Activated T-cell treated with anti-CD3 and anti-CD28 coated beads, Interleukin-2, amount 50 U/mL, for 4 hours (primary cell): Measurements from ENCODE around the gene TRABD2A. TPM values are rescaled to one million over a fixed set of nuclear protein-coding genes. Genes with fewer than 3 reads are reported as not detected.

Source experiments
- ATAC-seq, 2 donors: fragments of 200-7000 bp; cut with Tn5 transposase; one replicate each; pipeline ENCODE4 v1.10.0; 2021
- DNase-seq: peaks from one replicate; pipeline ENCODE4 v3.0.0-alpha.2; 2020
- H3K27me3 Mint-ChIP-seq: one replicate; pipeline ENCODE4 v1.8.0; 2021; ENCODE audit warnings: low read depth, mixed read lengths
- H3K36me3 Mint-ChIP-seq: one replicate; pipeline ENCODE4 v1.8.0; 2022; ENCODE audit warnings: mixed read lengths; ENCODE audit not compliant: insufficient read depth
- H3K4me1 Mint-ChIP-seq: one replicate; pipeline ENCODE4 v1.8.0; 2021; ENCODE audit warnings: low read depth, mixed read lengths
- H3K4me3 Mint-ChIP-seq: one replicate; pipeline ENCODE4 v1.8.0; 2021; ENCODE audit warnings: mild to moderate bottlenecking, moderate library complexity, mixed read lengths
- H3K9me3 Mint-ChIP-seq: one replicate; pipeline ENCODE4 v1.8.0; 2021; ENCODE audit warnings: mixed read lengths
- total RNA-seq, 3 donors: library from RNA; stranded (reverse); gene quantifications; one replicate each; pipeline ENCODE4 v1.2.1, GENCODE V29; 2021

TRABD2A gene
- total RNA-seq, 3 donors from 2014 or later, result 21.2 to 29.4 (median 22.2) TPM

DNA sequence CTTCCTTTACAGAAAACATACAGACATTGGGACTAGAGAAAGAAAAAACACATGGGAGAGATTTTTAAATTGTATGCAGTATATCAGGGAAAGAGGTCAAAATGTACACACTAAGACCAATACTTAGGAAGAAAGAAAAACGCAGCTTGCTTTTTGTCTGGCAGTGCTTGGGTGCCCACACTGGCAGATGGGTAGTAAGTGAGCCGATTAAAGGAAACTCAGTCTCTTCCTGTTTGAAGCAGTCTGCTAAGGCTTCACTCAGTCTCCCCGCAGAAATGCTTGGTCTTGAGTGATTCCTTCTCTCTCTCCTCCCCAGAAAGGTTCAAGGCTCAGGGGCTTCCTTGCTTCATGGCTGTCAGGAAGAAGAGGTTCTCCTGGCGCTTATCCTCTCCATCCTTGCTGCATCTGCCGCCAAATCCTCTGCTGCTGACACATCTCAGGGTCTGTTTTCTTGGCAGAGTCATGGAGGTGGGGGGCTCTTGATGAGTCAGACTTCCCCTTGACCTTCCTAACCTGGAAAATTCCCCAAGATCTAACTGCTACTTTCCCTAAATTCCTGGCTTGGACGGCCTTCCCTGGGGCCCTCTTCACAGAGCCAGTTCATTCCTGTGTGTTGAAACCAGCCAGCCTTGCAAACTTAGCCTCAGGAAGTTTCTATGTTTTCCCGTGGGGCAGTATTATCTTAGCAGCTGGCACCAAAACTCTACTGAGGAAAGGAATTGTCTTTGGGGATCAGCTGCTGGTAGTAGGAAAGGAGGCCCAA lies 14.1 kb upstream of the TRABD2A start:
- no peaks in the 10 kb centered on the region for H3K27me3 Mint-ChIP-seq
- H3K4me1 Mint-ChIP-seq, result peaks cover 61% of the 10 kb centered on the region

DNA sequence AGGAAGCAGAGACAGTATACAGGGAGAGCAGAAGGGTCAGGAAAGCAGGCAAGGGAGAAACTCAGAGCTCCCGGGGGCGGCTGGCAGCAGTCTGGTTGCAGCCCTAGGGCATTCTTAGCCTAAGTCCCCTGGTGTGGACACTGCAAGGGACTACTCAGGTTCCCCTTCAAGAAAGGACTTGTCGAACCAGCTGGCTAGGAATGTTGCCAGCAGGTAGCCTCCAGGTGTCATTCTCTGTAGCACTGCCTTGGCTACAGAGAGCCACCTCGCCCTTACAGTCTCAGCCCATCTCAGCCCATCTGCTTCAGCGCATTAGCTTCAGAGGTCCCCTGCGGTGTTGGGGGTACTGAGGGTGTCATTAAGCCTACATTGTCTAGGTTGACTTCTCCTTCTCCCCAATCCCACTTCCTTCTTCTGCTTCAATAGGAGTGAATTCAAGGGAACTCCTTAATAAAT lies 13.3 kb upstream of the TRABD2A start:
- ATAC-seq (no peak), DNase-seq (no peak)
- Mint-ChIP-seq H3K36me3 (no peaks in the 10 kb centered on the region), H3K4me3 (peak overlapping the region; percentile 49), H3K27me3 (no peaks in the 10 kb centered on the region), H3K9me3 (no peaks in the 10 kb centered on the region), H3K4me1 (peaks cover 59% of the 10 kb centered on the region)

More for the DNA sequence above, 14.1 kb upstream of the TRABD2A start:
- H3K9me3 Mint-ChIP-seq, result no peaks in the 10 kb centered on the region
- peak overlapping the region; percentile 49 for H3K4me3 Mint-ChIP-seq
- ATAC-seq (peak; percentile 42 to 60), DNase-seq (no peak)
- H3K36me3 Mint-ChIP-seq, result no peaks in the 10 kb centered on the region

DNA sequence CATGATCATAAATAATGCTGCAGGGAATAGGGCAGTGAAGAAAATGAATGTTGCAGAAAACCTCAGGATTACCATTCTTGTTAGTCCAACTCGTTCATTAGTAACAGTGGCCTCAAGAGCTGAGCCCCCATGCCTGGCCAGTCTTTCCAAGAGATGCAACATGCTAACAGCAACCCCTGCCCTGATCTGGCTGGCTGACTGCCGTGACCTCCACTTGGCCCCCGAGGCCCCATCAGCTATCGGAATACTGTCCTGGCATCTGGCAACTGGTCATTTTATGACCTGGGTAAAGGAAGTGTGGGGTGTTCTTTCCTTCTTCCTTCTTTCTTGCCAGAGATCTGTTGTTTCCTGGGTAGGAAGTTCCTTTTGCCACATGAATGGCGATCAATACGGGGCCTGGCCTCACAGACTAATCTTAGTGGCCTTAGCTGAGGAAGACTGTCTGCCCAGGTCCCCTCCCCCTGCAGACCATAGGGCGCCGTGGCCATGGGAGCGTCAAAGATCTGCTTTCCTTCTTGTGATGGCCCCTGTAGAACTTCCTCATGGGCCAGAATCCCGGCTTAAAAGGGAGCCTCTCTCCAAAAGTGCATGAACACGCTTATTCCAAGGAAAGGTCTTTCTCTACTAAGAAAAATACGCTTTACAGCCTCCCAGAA lies 10.6 kb upstream of the TRABD2A start:
- no peaks in the 10 kb centered on the region for H3K36me3 Mint-ChIP-seq
- ATAC-seq, result no peak

DNA sequence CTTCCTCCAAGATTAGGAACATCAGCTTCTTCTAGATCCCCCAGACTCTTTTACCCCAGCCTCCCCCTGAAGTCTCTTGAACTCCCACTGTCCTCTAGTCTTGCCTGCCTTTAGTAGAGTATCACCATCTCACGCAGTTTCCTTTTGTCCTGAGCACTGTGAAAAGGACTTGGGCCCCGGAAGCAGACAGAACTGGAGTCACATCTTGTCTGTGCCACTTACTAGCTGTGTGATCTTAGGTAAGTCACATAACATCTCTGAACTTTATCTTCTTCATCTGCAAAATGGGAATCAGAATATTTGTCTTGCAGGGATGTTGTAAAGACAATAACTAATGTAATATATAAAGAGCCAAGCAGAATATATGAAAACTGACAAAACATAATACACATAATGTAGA lies 8.4 kb upstream of the TRABD2A start:
- no peaks in the 10 kb centered on the region for H3K27me3 Mint-ChIP-seq
- H3K36me3 Mint-ChIP-seq, result no peaks in the 10 kb centered on the region
- peak; percentile 11 to 12 for ATAC-seq
- peak overlapping the region; percentile 71 for H3K4me3 Mint-ChIP-seq
- H3K9me3 Mint-ChIP-seq, result no peaks in the 10 kb centered on the region
- peaks cover 45% of the 10 kb centered on the region for H3K4me1 Mint-ChIP-seq
- DNase-seq, result no peak

More for the DNA sequence above, 10.6 kb upstream of the TRABD2A start:
- Mint-ChIP-seq H3K4me1 (peaks cover 59% of the 10 kb centered on the region), H3K4me3 (no peak overlapping the region), H3K9me3 (no peaks in the 10 kb centered on the region), H3K27me3 (no peaks in the 10 kb centered on the region)
- DNase-seq, result no peak

DNA sequence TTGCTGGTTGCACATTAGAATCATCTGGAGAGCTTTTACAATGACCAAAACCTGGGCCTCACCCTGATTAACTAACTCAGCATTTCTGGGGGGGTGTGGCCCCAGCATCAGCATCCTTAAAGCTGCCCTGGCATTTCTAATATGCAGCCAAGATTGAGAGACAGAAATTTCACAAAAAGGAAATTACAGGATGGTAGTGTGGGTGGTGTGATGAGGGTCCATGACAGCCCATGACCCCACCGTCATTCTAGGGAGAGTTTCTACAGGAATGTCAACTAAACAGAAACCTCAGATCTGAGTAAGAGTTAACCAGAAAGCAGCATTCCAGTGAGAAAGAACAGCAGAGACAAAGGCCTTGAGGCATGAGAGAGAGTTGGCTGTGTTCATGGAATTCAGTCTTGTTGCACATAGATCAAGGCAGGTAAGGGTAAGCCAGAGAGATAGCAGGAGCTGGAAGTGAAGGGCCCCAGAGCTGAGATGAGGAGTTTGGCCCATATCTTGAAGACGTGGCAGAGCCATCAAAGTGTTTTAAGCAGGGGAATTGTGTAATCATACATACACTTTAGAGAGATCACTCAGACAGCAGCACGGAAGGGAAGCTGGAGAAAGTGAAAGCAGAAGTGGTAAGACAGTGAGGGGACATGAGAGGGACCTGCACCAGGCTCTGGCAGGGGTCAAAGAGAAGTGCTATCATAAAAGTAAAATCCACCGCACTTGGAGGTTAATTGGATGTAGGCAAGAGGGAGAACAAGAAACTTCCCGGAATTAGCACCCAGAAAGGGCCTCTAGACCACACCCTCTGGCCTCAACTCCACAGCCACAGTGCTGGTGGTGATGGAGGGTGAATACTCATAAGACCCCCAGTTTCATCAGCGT lies 7.8 kb upstream of the TRABD2A start:
- peak; percentile 42 for DNase-seq
- H3K36me3 Mint-ChIP-seq, result no peaks in the 10 kb centered on the region
- H3K4me3 Mint-ChIP-seq, result peak overlapping the region; percentile 71
- peaks cover 44% of the 10 kb centered on the region for H3K4me1 Mint-ChIP-seq
- H3K27me3 Mint-ChIP-seq, result no peaks in the 10 kb centered on the region
- H3K9me3 Mint-ChIP-seq, result no peaks in the 10 kb centered on the region
- peak; percentile 91 for ATAC-seq

DNA sequence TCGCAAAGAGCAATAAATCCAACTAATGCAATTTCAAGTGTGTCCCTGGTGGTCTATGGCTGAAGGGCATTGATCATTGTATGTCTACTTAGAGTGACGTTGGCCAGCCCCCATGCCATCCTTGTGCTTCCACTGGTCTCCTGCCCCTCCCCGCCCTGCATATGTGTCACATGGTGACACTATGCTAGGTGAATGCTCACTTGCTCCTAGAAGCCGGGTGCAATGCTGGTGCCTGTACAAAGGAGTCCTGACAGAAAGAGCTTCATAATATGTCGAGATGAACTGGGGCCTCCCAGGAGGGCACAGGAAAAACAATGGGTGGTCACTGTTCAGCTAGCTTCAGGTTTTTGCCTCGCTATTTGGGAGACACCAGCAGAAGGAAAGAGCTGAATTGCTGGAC lies 5.9 kb upstream of the TRABD2A start:
- Mint-ChIP-seq H3K4me1 (peaks cover 55% of the 10 kb centered on the region), H3K27me3 (no peaks in the 10 kb centered on the region), H3K36me3 (no peaks in the 10 kb centered on the region), H3K4me3 (peak overlapping the region; percentile 37), H3K9me3 (no peaks in the 10 kb centered on the region)
- DNase-seq (no peak), ATAC-seq (no peak)

DNA sequence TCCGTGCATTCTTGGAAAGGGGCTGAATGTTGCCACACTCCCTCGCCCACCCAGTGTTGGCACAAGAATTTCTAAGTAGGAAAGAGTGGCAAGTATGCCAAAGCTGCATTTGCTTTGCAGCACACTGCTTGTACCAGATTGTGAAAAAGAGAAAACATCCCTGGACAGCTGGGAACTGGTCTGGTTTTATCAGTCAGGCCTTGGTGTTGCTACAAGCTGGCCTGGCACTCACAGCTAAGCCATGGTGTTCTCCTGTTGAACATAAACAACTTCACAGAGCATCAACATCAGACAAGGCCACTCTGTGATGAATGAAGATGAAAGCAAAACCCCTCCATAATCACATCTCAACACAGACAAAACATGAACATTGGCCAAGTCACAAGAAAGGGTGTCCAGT lies 4.2 kb upstream of the TRABD2A start:
- Mint-ChIP-seq H3K36me3 (no peaks in the 10 kb centered on the region), H3K4me3 (no peak overlapping the region), H3K9me3 (no peaks in the 10 kb centered on the region), H3K4me1 (peaks cover 53% of the 10 kb centered on the region), H3K27me3 (no peaks in the 10 kb centered on the region)
- no peak for DNase-seq
- ATAC-seq, result no peak

DNA sequence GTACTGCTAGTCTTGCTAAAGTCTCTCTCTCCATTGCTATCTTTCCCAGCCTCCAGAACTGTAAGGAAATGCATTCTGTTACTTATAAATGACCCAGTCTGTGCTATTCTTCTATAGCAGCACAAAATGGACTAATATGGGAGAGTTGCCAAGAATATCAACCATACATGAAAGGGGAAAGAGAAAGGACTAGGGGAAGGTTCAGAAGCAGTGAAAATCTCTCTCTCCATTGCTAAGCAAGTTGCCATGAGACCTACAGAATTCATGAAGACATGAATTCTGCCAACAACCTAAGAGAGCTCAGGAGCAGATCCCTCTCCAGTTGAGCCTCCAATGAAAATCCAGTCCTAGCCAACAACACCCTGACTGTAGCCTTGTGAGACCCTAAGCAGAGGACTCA lies 3.6 kb upstream of the TRABD2A start:
- no peaks in the 10 kb centered on the region for H3K36me3 Mint-ChIP-seq
- no peaks in the 10 kb centered on the region for H3K27me3 Mint-ChIP-seq
- DNase-seq (no peak), ATAC-seq (no peak)
- no peak overlapping the region for H3K4me3 Mint-ChIP-seq
- no peaks in the 10 kb centered on the region for H3K9me3 Mint-ChIP-seq
- peaks cover 49% of the 10 kb centered on the region for H3K4me1 Mint-ChIP-seq

DNA sequence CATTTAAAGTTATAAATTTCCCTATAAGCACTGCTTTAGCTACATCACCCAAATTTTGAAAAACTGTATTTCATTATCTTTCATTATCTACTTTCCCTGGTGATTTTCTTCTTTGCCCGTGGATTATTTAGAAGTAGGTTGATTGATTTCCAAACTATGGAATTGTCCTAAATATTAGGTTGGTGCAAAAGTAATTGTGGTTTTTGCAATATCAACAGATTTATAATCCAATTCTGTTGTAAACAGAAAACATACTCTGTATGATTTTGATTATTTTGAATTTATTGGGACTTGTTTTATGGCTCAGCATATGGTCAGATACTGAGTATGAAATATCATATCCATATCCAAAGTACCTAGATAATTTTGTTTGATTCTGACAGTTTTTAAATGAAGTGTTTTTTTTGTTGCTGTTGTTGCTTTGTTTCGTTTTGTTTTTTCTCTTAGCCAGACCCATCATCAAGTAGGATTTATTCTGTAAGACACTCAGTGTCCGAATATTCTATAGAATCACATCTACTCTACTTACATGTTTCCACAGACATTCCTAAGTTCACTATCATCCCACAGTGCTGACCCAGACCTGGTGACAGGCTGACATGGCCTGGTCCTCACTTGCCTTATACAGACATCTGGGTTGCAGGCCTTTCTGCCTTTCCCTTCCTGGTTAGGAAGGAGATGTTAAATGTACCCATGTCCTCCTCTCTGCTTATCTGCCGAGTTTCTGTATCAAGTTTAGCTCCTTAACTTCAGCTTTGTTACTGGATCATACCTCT lies 2.1 kb upstream of the TRABD2A start:
- H3K4me1 Mint-ChIP-seq, result peaks cover 44% of the 10 kb centered on the region
- H3K4me3 Mint-ChIP-seq, result peak overlapping the region; percentile 90
- H3K36me3 Mint-ChIP-seq, result no peaks in the 10 kb centered on the region
- ATAC-seq (no peak), DNase-seq (no peak)
- no peaks in the 10 kb centered on the region for H3K9me3 Mint-ChIP-seq
- H3K27me3 Mint-ChIP-seq, result no peaks in the 10 kb centered on the region

DNA sequence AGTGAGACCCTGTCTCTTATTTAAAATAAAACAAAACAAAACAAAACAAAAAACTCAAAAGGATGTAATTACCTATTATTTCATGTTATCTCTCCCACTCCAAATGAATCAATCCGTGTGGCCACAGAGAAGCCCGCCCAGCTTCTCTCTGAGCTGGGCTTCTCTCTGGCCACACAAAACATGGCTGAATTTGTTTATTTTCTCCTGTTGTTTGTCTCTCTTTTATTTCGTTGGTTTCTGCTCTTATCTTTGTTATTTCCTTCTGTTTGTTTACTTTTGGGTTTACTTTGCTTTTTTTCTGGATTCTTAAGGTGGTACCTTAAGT lies 1.5 kb upstream of the TRABD2A start:
- Mint-ChIP-seq H3K36me3 (no peaks in the 10 kb centered on the region), H3K4me3 (peak overlapping the region; percentile 90), H3K9me3 (no peaks in the 10 kb centered on the region), H3K4me1 (peaks cover 48% of the 10 kb centered on the region), H3K27me3 (no peaks in the 10 kb centered on the region)
- ATAC-seq, result no peak
- no peak for DNase-seq

DNA sequence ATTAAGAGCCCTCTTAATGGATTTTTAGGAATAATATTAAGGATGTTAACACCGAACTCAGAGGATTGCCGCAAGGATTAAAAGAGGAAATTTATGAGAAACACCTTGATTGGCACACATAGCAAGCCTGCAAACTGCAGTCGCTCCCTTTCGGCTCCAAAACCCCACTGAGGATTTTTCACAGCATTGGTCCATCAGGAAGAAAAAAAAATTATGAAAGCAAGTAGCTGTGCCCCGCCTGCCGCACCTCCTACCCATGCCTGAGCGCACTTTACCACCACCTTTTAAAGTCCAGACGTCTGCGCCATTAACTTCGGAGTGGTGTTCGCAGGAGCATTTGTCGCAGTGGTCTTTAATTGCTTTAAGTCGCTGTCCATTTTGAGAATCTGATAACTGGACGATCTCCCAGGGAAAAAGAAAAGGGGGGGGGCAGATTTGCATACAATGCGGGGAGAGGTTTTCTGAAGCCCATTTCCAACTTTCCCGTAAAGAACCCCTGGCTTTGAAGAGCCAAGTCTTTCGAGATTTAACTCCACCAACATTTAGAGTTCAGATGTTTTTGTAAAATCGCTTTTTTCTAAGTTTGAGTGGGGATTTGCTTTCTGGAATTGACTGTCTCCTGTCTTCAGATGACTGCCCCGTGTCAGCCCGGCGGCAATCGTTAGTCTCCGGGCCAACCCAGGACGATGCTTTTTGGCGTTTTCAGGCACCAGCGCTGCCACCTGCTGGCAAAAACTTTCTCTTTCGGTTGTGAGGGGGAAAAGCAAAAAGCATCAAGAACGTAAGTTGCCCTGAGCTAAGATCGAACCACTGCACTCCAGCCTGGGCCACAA lies 913 bp upstream of the TRABD2A start:
- no peaks in the 10 kb centered on the region for H3K36me3 Mint-ChIP-seq
- ATAC-seq (peak; percentile 68 to 69), DNase-seq (peak; percentile 82)
- H3K27me3 Mint-ChIP-seq, result no peaks in the 10 kb centered on the region
- no peaks in the 10 kb centered on the region for H3K9me3 Mint-ChIP-seq
- peaks cover 48% of the 10 kb centered on the region for H3K4me1 Mint-ChIP-seq
- H3K4me3 Mint-ChIP-seq, result peak overlapping the region; percentile 90

DNA sequence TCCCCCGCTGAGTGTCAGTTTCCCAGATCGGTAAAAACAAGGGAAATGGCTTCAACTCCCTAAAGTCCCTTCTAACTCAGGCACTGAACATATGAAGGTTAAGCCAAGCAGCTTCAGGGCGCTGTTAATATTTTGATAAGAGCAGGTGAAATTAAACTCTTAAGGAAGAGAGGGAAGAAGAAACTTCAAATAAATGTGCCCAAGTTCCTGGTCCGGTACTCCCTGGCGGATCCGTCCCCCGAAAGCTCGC lies 564 bp downstream of the TRABD2A start:
- Mint-ChIP-seq H3K27me3 (no peaks in the 10 kb centered on the region), H3K9me3 (no peaks in the 10 kb centered on the region), H3K4me3 (peak overlapping the region; percentile 89), H3K4me1 (peaks cover 58% of the 10 kb centered on the region), H3K36me3 (peaks cover 4% of the 10 kb centered on the region)
- no peak for ATAC-seq
- DNase-seq, result no peak

DNA sequence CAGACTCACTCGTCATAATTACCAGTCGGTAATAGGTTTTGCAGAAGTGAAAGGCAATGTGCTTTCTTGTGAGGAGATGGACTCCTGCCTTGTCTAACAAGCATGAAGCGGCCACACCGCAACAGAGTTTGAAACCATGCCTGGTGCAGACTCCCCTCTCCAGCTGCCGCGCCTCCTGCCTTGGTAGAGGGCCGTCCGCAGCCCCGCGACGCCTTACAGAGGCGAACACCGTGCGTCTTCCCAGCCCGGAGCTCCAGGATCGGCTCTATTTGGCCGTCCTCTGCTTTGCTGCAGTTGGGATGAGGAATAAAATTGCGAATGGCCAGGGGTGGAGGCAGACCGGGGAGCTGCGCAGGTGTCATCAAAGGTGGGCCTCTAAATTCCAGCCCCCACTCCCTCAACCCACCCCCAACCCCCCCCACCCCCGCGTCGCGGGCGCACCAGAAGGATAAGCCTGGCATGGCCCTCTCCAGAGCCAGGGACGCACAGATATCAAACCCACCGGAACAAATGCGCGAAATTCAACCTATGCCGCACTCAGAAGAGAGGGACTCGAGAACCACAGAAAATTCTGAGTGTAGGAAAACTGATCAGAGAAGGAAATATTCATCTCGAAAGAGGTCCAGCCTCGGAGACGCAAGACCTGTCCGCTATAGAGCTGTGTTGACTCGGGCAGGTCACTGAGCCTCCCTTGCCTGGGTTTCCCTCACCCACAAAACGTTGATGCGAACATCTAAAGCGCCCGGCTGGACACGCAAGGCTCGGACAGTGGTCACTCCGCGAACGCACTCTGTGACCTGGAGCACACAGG lies 1.1 kb downstream of the TRABD2A start:
- DNase-seq, result no peak
- Mint-ChIP-seq H3K4me3 (peak overlapping the region; percentile 89), H3K4me1 (peaks cover 63% of the 10 kb centered on the region), H3K27me3 (no peaks in the 10 kb centered on the region), H3K36me3 (peaks cover 7% of the 10 kb centered on the region), H3K9me3 (no peaks in the 10 kb centered on the region)
- ATAC-seq, result peak; percentile 13 to 27
